SK-N-SH (cell line): ENCODE data around the gene MRPL43. TPM values are rescaled to one million over a fixed set of nuclear protein-coding genes. Genes with fewer than 3 reads are reported as not detected.
A peak's percentile ranks its signal among the peaks of the same experiment; 100 is the strongest.
"Not testable (repeated sequence)": the region's sequence is repeated elsewhere in the genome, so short reads cannot be mapped to it uniquely, and the experiment has no call there.

Experiments used
- CTCF ChIA-PET: fragments of 300-600, 350-600 bp; formaldehyde crosslinking; extraction: SDS; loops from one replicate; lab custom pipeline; 2021; lab: Yijun Ruan, JAX
- POLR2A ChIA-PET: fragments of 350-600 bp; sonication (Branson Sonifier 250); formaldehyde crosslinking; extraction: SDS; loops from one replicate; lab custom pipeline; 2020; ENCODE audit warnings: antibody characterized with exemption, inconsistent platforms; lab: Yijun Ruan, JAX
- DNase-seq: peaks from one replicate; pipeline ENCODE4 v3.0.0; 2012
- H2AFZ ChIP-seq: fragments of 200-600 bp; sonication (generic); 2 replicates; pipeline ENCODE4 v1.8.1; 2016; ENCODE audit warnings: antibody characterized with exemption, mild to moderate bottlenecking, low read depth
- H3F3A ChIP-seq: fragments of 200-600 bp; sonication (generic); replicated peaks from 2 replicates; pipeline ENCODE3; 2016; ENCODE audit warnings: antibody characterized with exemption, mild to moderate bottlenecking; ENCODE audit not compliant: insufficient read depth
- H3K27ac ChIP-seq, 2 experiments: fragments of 200-500 bp in 1 of 2; fragments of 200-600 bp in 1 of 2; sonication (Bioruptor generic) in 1 of 2; sonication (generic), shearing (Covaris generic) in 1 of 2; 2 replicates each; pipeline versions ENCODE4 v1.5.1 to v1.6.1; 2014 to 2016; ENCODE audit warnings: low read depth in 2 of 2, inconsistent platforms in 1 of 2, low read length in 1 of 2, mild to moderate bottlenecking in 1 of 2, mixed read lengths in 1 of 2
- H3K27me3 ChIP-seq: fragments of 200-600 bp; sonication (generic), shearing (Covaris generic); 2 replicates; pipeline ENCODE4 v1.6.1; 2016; ENCODE audit warnings: mixed run types; ENCODE audit not compliant: insufficient read depth
- H3K36me3 ChIP-seq, 2 experiments: fragments of 200-500 bp in 1 of 2; fragments of 200-600 bp in 1 of 2; sonication (Bioruptor generic) in 1 of 2; sonication (generic) in 1 of 2; replicated peaks in 1 of 2; 2 replicates each; pipeline versions ENCODE3 to v1.5.1; 2014 to 2016; ENCODE audit warnings: low read length in 1 of 2, mild to moderate bottlenecking in 1 of 2; ENCODE audit not compliant: insufficient read depth in 2 of 2, control insufficient read depth in 1 of 2
- H3K4me1 ChIP-seq, 2 experiments: fragments of 200-500 bp in 1 of 2; fragments of 200-600 bp in 1 of 2; sonication (Bioruptor generic) in 1 of 2; sonication (generic), shearing (Covaris generic) in 1 of 2; 2 replicates each; pipeline versions ENCODE4 v1.5.1 to v1.6.1; 2014 to 2016; ENCODE audit warnings: low read depth in 1 of 2, low read length in 1 of 2, mixed run types in 1 of 2; ENCODE audit not compliant: insufficient read depth in 2 of 2, control insufficient read depth in 1 of 2
- H3K4me2 ChIP-seq: fragments of 200-600 bp; sonication (generic), shearing (Covaris generic); 2 replicates; pipeline ENCODE4 v1.6.1; 2017; ENCODE audit warnings: mixed run types
- H3K4me3 ChIP-seq, 2 experiments: fragments of 200-500 bp in 1 of 2; fragments of 200-600 bp in 1 of 2; sonication (Bioruptor generic) in 1 of 2; sonication (generic), shearing (Covaris generic) in 1 of 2; 2 replicates each; pipeline versions ENCODE4 v1.5.1 to v1.8.1; 2014 to 2016; ENCODE audit warnings: low read depth in 2 of 2, inconsistent platforms in 1 of 2, low read length in 1 of 2, mild to moderate bottlenecking in 1 of 2, mixed read lengths in 1 of 2, moderate library complexity in 1 of 2
- H3K79me2 ChIP-seq: fragments of 200-600 bp; sonication (generic); 2 replicates; pipeline ENCODE4 v1.8.1; 2017; ENCODE audit warnings: mild to moderate bottlenecking; ENCODE audit not compliant: insufficient read depth
- H3K9ac ChIP-seq: fragments of 200-600 bp; sonication (generic); 2 replicates; pipeline ENCODE4 v1.6.1; 2017; ENCODE audit warnings: mixed run types
- H3K9me2 ChIP-seq: fragments of 200-600 bp; sonication (generic); 2 replicates; pipeline ENCODE4 v1.6.1; 2017; ENCODE audit warnings: mixed run types
- H3K9me3 ChIP-seq: fragments of 200-600 bp; sonication (generic); 2 replicates; pipeline ENCODE4 v1.6.1; 2017; ENCODE audit warnings: mixed run types, mild to moderate bottlenecking, moderate library complexity
- H4K20me1 ChIP-seq: fragments of 200-600 bp; sonication (generic); 2 replicates; pipeline ENCODE4 v1.6.1; 2017; ENCODE audit warnings: mild to moderate bottlenecking, mixed run types; ENCODE audit not compliant: insufficient read depth
- EP300 ChIP-seq, 2 experiments: IDR thresholded peaks; 2 replicates each; pipeline versions ENCODE4 v1.4.0 to v1.6.1; 2012; ENCODE audit warnings: borderline replicate concordance in 1 of 2, low read depth in 1 of 2, low read length in 1 of 2
- EZH2phosphoT487 ChIP-seq: fragments of 200-600 bp; sonication (generic); IDR thresholded peaks from 2 replicates; pipeline ENCODE4 v1.6.1; 2017; ENCODE audit warnings: low read depth, mixed run types, mild to moderate bottlenecking, antibody characterized with exemption, moderate library complexity, borderline replicate concordance
- FOSL2 ChIP-seq: IDR thresholded peaks from 2 replicates; pipeline ENCODE4 v1.4.0; 2012; ENCODE audit warnings: low read depth, mild to moderate bottlenecking, moderate library complexity, borderline replicate concordance
- FOXJ3 ChIP-seq: sonication (generic); formaldehyde crosslinking; IDR thresholded peaks from 2 replicates; pipeline ENCODE4 v1.5.1; 2020; ENCODE audit warnings: mild to moderate bottlenecking, missing genetic modification reagents
- FOXM1 ChIP-seq: IDR thresholded peaks from 2 replicates; pipeline ENCODE4 v1.4.0; 2012; ENCODE audit warnings: low read depth, mild to moderate bottlenecking
- IRF3 ChIP-seq: fragments of 150-350 bp; IDR thresholded peaks from 2 replicates; pipeline ENCODE4 v1.6.1; 2016; ENCODE audit warnings: mild to moderate bottlenecking, low read depth, low read length
- NRF1 ChIP-seq: IDR thresholded peaks from 2 replicates; pipeline ENCODE4 v1.6.1; 2012; ENCODE audit warnings: low read depth, mild to moderate bottlenecking, low read length
- REST ChIP-seq: IDR thresholded peaks from 2 replicates; pipeline ENCODE4 v1.6.1; 2012; ENCODE audit warnings: mild to moderate bottlenecking, low read depth, low read length, moderate library complexity
- RXRA ChIP-seq: IDR thresholded peaks from 2 replicates; pipeline ENCODE4 v1.4.0; 2012; ENCODE audit warnings: low read depth, mild to moderate bottlenecking, borderline replicate concordance
- SMC3 ChIP-seq: IDR thresholded peaks from 2 replicates; pipeline ENCODE4 v1.6.1; 2012; ENCODE audit warnings: low read depth, low read length, improper control_type of control experiment
- TAF1 ChIP-seq: IDR thresholded peaks from 2 replicates; pipeline ENCODE4 v1.6.1; 2012; ENCODE audit warnings: low read depth, mild to moderate bottlenecking, low read length, moderate library complexity, borderline replicate concordance
- USF2 ChIP-seq: fragments of 150-350 bp; IDR thresholded peaks from 2 replicates; pipeline ENCODE4 v1.6.1; 2017; ENCODE audit warnings: antibody characterized with exemption, low read length, low read depth, borderline replicate concordance
- WGBS: methylation state at CpG from one replicate; pipeline ENCODE4 v1.1.6; 2017; ENCODE audit warnings: low lambda C conversion rate; 5-methylcytosine and 5-hydroxymethylcytosine counted together
- polyA plus RNA-seq, 3 experiments: library from polyadenylated mRNA; depleted of rRNA; stranded (reverse); fragments of >200 nt; gene quantifications; 2 replicates each; pipeline ENCODE4 v1.2.3, GENCODE V29; 2012

Gene MRPL43
- polyA plus RNA-seq, 1 of the 3 experiments (the other 2 are of a cell fraction), result 208 TPM

- Histone ChIP-seq H3F3A (peaks cover 40% of the 10 kb centered on the region), H2AFZ (no peak overlapping the region), H3K27me3 (no peaks in the 10 kb centered on the region), H3K9ac (no peak overlapping the region), H3K27ac (no peak overlapping the region), H3K4me3 (no peak overlapping the region), H3K4me2 (no peak overlapping the region), H3K9me3 (no peaks in the 10 kb centered on the region), H3K36me3 (peaks cover 38 to 53% of the 10 kb centered on the region in 2 experiments), H3K79me2 (peaks cover 47% of the 10 kb centered on the region), H3K4me1 (peaks cover 7 to 16% of the 10 kb centered on the region in 2 experiments; a peak in 2 of 4 replicates), H3K9me2 (no peaks in the 10 kb centered on the region), H4K20me1 (peaks cover 39% of the 10 kb centered on the region)
- 90% methylated on average over 8 of the region's 10 CpGs for WGBS
- TF ChIP-seq FOSL2, result no peak
- TF ChIP-seq IRF3, result no peak
- TF ChIP-seq TAF1, result no peak
- DNase-seq, result no peak
- ChIA-PET POLR2A (no interaction called here), CTCF (interaction anchor here (0.8 to 15.0 kb wide), 11 partner anchors 10 to 106 kb away, joined by 3 to 198 read pairs (median 4); no protein-coding TSS in a partner anchor)
Measured at GRCh38 chr10:101035916-101036702, 48.8 kb upstream of the MRPL43 start.

DNA sequence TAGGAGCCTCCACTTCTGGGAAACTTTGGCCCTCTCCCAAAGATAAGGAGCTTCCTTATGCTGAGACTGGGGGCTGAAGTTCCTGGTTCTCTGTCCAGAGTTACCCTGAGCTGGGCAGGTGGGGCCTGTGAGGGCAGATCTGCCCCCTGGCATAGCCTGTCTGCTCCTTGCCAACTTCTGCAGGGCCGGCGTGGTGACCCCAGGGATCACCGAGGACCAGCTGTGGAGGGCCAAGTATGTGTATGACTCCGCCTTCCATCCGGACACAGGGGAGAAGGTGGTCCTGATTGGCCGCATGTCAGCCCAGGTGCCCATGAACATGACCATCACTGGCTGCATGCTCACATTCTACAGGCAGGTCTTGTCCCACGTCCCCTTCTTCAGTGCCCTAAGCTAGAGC lies 48.0 kb upstream of the MRPL43 start:
- CTCF ChIA-PET, result interaction anchor here (0.9 to 15.0 kb wide), 8 partner anchors 7 to 107 kb away, joined by 3 to 198 read pairs (median 5); no protein-coding TSS in a partner anchor
- Histone ChIP-seq H3K27ac (no peak overlapping the region), H3K9me2 (no peaks in the 10 kb centered on the region), H3K27me3 (no peaks in the 10 kb centered on the region), H3K9ac (no peak overlapping the region), H3K4me1 (peaks cover 7 to 22% of the 10 kb centered on the region in 2 experiments; a peak in 2 of 4 replicates), H3K9me3 (no peaks in the 10 kb centered on the region), H4K20me1 (peaks cover 39% of the 10 kb centered on the region), H3K4me2 (no peak overlapping the region)
- DNase-seq, result no peak
- TF ChIP-seq FOSL2, result no peak
- TF ChIP-seq USF2, result no peak
- TF ChIP-seq EP300 (IDR thresholded peaks at IDR 0.05; ENCODE audit: borderline replicate concordance in 1 of 2, low read depth in 1 of 2, low read length in 1 of 2), result no peak
- no peak for TF ChIP-seq NRF1
- TF ChIP-seq EZH2phosphoT487, result no peak
- no peak for TF ChIP-seq RXRA
- no peak for TF ChIP-seq SMC3
- no peak for TF ChIP-seq FOXJ3 (CRISPR knock-in tag)
- TF ChIP-seq FOXM1, result no peak
- TF ChIP-seq REST, result no peak
- TF ChIP-seq, all 33 proteins: peak for 0
- H3K4me3 ChIP-seq, result no peak overlapping the region
- H3K36me3 ChIP-seq, result peaks cover 38 to 53% of the 10 kb centered on the region in 2 experiments
- WGBS, result no CpG with 5 or more reads among the region's 7 CpGs
- H3K79me2 ChIP-seq, result peaks cover 47% of the 10 kb centered on the region
- H2AFZ ChIP-seq, result no peak overlapping the region
- peaks cover 32% of the 10 kb centered on the region for H3F3A ChIP-seq
- POLR2A ChIA-PET, result interaction anchor here (0.6 kb wide), 1 partner anchor 31 kb away, joined by 3 read pairs; no protein-coding TSS in a partner anchor

- H3K9ac ChIP-seq, H3K9me3 ChIP-seq, DNase-seq, H3K27me3 ChIP-seq, H3K4me3 ChIP-seq, H2AFZ ChIP-seq, H3K9me2 ChIP-seq, H3K27ac ChIP-seq, POLR2A ChIA-PET: not testable (repeated sequence)
- Histone ChIP-seq H3K79me2 (peaks cover 47% of the 10 kb centered on the region), H3K4me1 (peaks cover 7 to 31% of the 10 kb centered on the region in 2 experiments; a peak in 2 of 4 replicates), H4K20me1 (peaks cover 39% of the 10 kb centered on the region), H3F3A (peaks cover 25% of the 10 kb centered on the region), H3K36me3 (peaks cover 38 to 48% of the 10 kb centered on the region in 2 experiments), H3K4me2 (peak overlapping the region; percentile 94)
- CTCF ChIA-PET, result interaction anchor here (1.0 to 15.0 kb wide), 7 partner anchors 8 to 108 kb away, joined by 3 to 198 read pairs (median 4); no protein-coding TSS in a partner anchor
- 89% methylated on average over 4 of the region's 4 CpGs for WGBS
Measured at GRCh38 chr10:101034404-101034803, 47.1 kb upstream of the MRPL43 start.
